ENCODE data around the gene BRD9. TPM values are rescaled to one million over a fixed set of nuclear protein-coding genes. Genes with fewer than 3 reads are reported as not detected.
A peak's percentile ranks its signal among the peaks of the same experiment; 100 is the strongest.
"Not testable (repeated sequence)": the region's sequence is repeated elsewhere in the genome, so short reads cannot be mapped to it uniquely, and the experiment has no call there.

Gene BRD9
- polyA plus RNA-seq, 6 donors from 2014 or later = 5.6 to 16.2 (median 12.5) TPM

- Mint-ChIP-seq H3K4me3 (no peak overlapping the region), H3K36me3 (no peaks in the 10 kb centered on the region), H3K9me3 (peaks cover 0 to 1% (median 0%) of the 10 kb centered on the region in 7 donors), H3K27ac (no peak overlapping the region), H3K27me3 (peaks cover 25 to 48% (median 30%) of the 10 kb centered on the region in 3 donors), H3K4me1 (peaks cover 0 to 3% (median 2%) of the 10 kb centered on the region in 3 donors)
- ATAC-seq (ENCODE audit: low read depth in 2 of 2) = no peak
- no peak for DNase-seq
Observed at GRCh38 chr5:931570-932145, 39.1 kb upstream of the BRD9 start.

DNA sequence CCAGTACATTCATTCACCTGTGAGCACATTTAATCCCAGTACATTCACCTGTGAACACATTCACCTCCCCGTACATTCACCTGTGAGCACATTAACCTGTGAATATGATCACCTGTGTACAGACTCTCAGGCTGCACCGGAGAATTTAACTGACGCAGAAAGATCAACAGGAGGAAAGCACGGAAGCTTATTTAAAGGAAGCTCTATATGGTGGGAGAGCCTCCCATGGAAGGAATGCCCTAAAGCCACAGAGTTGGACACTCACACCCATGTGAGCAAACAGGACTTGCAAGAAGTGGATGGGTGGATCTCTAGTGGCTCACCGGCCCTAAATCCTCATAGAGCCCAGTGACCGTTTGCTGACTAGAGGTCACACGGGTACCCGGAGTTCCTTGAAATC lies 38.3 kb upstream of the BRD9 start:
- Mint-ChIP-seq H3K27me3 (peaks cover 32 to 56% (median 38%) of the 10 kb centered on the region in 3 donors), H3K4me1 (peaks cover 0 to 7% (median 3%) of the 10 kb centered on the region in 3 donors), H3K27ac (no peak overlapping the region), H3K4me3 (no peak overlapping the region), H3K36me3 (no peaks in the 10 kb centered on the region), H3K9me3 (peaks cover 0 to 1% (median 0%) of the 10 kb centered on the region in 7 donors)
- ATAC-seq (ENCODE audit: low read depth in 2 of 2) (no peak), DNase-seq (no peak)

GRCh38 chr5:929596-929995 lies 37.0 kb upstream of the BRD9 start:
- Mint-ChIP-seq H3K4me1 (peaks cover 0 to 7% (median 3%) of the 10 kb centered on the region in 3 donors), H3K4me3 (no peak overlapping the region), H3K27ac (no peak overlapping the region), H3K27me3 (peaks cover 42 to 67% (median 50%) of the 10 kb centered on the region in 3 donors), H3K36me3 (no peaks in the 10 kb centered on the region), H3K9me3 (no peaks in the 10 kb centered on the region)
- DNase-seq = no peak
- no peak for ATAC-seq (ENCODE audit: low read depth in 2 of 2)

DNA sequence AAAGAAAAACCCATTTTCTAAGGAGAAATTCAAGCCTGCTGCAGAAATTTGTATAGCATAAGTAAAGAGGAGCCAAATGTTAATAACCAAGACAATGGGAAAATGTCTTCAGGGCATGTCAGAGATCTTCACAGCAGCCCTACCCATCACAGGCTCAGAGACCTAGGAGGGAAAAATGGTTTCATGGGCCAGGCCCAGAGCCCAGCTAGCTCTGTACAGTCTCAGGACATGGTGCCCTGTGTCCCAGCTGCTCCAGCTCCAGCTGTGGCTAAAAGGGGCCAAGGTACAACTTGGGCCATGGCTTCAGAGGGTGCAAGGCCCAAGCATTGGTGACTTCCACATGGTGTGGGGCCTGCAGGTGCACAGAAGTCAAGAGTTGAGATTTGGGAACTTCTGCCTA lies 36.6 kb upstream of the BRD9 start:
- not testable (repeated sequence) for H3K4me1 Mint-ChIP-seq; H3K4me3 Mint-ChIP-seq; H3K27ac Mint-ChIP-seq; H3K9me3 Mint-ChIP-seq; DNase-seq; H3K36me3 Mint-ChIP-seq; ATAC-seq (ENCODE audit: low read depth in 2 of 2)
- peaks cover 43 to 67% (median 50%) of the 10 kb centered on the region in 3 donors for H3K27me3 Mint-ChIP-seq

GRCh38 chr5:927172-928015 lies 34.8 kb upstream of the BRD9 start:
- no peak for DNase-seq
- no peaks in the 10 kb centered on the region for H3K9me3 Mint-ChIP-seq
- H3K36me3 Mint-ChIP-seq = no peaks in the 10 kb centered on the region
- H3K27me3 Mint-ChIP-seq = peaks cover 46 to 62% (median 53%) of the 10 kb centered on the region in 3 donors
- no peak overlapping the region for H3K27ac Mint-ChIP-seq
- peaks cover 0 to 7% (median 3%) of the 10 kb centered on the region in 3 donors for H3K4me1 Mint-ChIP-seq
- no peak for ATAC-seq (ENCODE audit: low read depth in 2 of 2)
- H3K4me3 Mint-ChIP-seq = peak overlapping the region in 5 of 8 donors; percentile 37 to 70 (median 41)

GRCh38 chr5:926417-927171 lies 34.0 kb upstream of the BRD9 start:
- no peaks in the 10 kb centered on the region for H3K36me3 Mint-ChIP-seq
- H3K4me1 Mint-ChIP-seq = peaks cover 0 to 7% (median 3%) of the 10 kb centered on the region in 3 donors
- DNase-seq = peak; percentile 22
- peaks cover 46 to 58% (median 47%) of the 10 kb centered on the region in 3 donors for H3K27me3 Mint-ChIP-seq
- peak; percentile 68 to 81 for ATAC-seq (ENCODE audit: low read depth in 2 of 2)
- H3K9me3 Mint-ChIP-seq = no peaks in the 10 kb centered on the region
- H3K4me3 Mint-ChIP-seq = peak overlapping the region in 6 of 8 donors; percentile 3 to 71 (median 34)
- H3K27ac Mint-ChIP-seq = no peak overlapping the region

- Mint-ChIP-seq H3K4me3 (no peak overlapping the region), H3K27ac (peak overlapping the region in 1 of 6 donors; percentile 48), H3K4me1 (peaks cover 0 to 7% (median 3%) of the 10 kb centered on the region in 3 donors), H3K9me3 (no peaks in the 10 kb centered on the region), H3K27me3 (peaks cover 31 to 37% (median 36%) of the 10 kb centered on the region in 3 donors), H3K36me3 (no peaks in the 10 kb centered on the region)
- peak; percentile 82 to 87 for ATAC-seq (ENCODE audit: low read depth in 2 of 2)
- peak; percentile 64 for DNase-seq
Observed at GRCh38 chr5:923281-923873, 30.8 kb upstream of the BRD9 start.

- Mint-ChIP-seq H3K36me3 (no peaks in the 10 kb centered on the region), H3K27ac (peak overlapping the region in 1 of 6 donors; percentile 73), H3K4me3 (no peak overlapping the region), H3K4me1 (peaks cover 0 to 7% (median 3%) of the 10 kb centered on the region in 3 donors), H3K9me3 (no peaks in the 10 kb centered on the region), H3K27me3 (peaks cover 26 to 30% (median 28%) of the 10 kb centered on the region in 3 donors)
- DNase-seq (no peak), ATAC-seq (ENCODE audit: low read depth in 2 of 2) (no peak)
Observed at GRCh38 chr5:922436-923280, 30.1 kb upstream of the BRD9 start.

DNA sequence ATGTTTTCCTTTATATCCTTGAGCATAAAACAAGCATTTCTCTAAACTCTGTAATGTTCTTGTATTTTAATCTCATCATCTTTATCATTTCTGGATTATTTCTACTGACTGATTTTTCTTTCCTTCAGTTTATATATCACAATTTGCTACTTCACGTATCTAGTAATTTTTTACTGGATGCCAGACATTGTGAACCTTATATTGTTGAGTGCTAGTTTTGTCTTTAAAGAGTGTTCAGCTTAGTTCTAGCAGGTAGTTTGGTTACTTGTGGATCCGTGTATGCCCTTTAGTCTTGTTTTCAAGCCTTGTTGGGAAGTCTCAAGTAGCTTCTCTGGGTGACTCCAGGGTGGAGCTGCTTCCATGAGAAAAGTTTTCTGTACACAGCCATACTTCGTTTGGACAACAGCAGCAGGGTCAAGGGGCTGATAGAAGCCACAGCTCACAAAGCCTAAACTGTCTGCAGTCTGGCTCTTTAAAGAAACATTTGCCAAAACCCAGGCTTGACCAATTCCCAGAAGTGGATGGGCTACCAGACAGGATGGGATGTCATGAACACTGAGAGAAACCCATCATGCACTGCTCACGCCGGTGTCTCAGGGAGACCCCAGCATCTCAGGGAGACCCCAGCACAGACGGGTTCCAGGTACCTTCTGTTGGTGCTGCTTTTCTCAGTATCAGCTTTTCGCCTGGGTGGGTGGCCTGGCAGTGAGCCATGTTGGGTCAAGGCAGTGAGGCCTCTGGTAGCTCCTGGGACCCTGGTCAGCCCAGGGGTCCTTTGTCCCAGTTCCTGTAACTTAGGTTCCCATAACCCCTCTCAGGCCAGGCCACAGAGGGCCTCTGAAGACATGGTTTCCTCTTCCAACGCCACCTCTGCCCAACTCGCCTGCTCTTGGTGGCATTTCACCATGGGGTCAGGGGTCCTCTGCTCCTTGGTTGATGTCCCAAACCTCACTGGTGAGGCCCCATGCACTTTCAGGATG lies 29.1 kb upstream of the BRD9 start:
- no peaks in the 10 kb centered on the region for H3K9me3 Mint-ChIP-seq
- H3K27ac Mint-ChIP-seq = peak overlapping the region in 1 of 6 donors; percentile 73
- H3K4me1 Mint-ChIP-seq = peaks cover 0 to 6% (median 0%) of the 10 kb centered on the region in 3 donors
- no peaks in the 10 kb centered on the region for H3K36me3 Mint-ChIP-seq
- no peak overlapping the region for H3K4me3 Mint-ChIP-seq
- no peak for ATAC-seq (ENCODE audit: low read depth in 2 of 2)
- no peak for DNase-seq
- H3K27me3 Mint-ChIP-seq = peaks cover 20 to 25% (median 22%) of the 10 kb centered on the region in 3 donors

GRCh38 chr5:920321-920720 lies 27.7 kb upstream of the BRD9 start:
- ATAC-seq (ENCODE audit: low read depth in 2 of 2) (no peak), DNase-seq (no peak)
- Mint-ChIP-seq H3K4me3 (no peak overlapping the region), H3K9me3 (no peaks in the 10 kb centered on the region), H3K27ac (no peak overlapping the region), H3K36me3 (no peaks in the 10 kb centered on the region), H3K27me3 (peaks cover 8 to 12% (median 11%) of the 10 kb centered on the region in 3 donors), H3K4me1 (no peaks in the 10 kb centered on the region)

GRCh38 chr5:919356-920000 lies 26.9 kb upstream of the BRD9 start:
- no peaks in the 10 kb centered on the region for H3K9me3 Mint-ChIP-seq
- H3K4me1 Mint-ChIP-seq = no peaks in the 10 kb centered on the region
- DNase-seq (no peak), ATAC-seq (ENCODE audit: low read depth in 2 of 2) (no peak)
- H3K27ac Mint-ChIP-seq = no peak overlapping the region
- H3K36me3 Mint-ChIP-seq = no peaks in the 10 kb centered on the region
- H3K27me3 Mint-ChIP-seq = peaks cover 0 to 5% (median 3%) of the 10 kb centered on the region in 3 donors
- no peak overlapping the region for H3K4me3 Mint-ChIP-seq
